AG04449 (cell line): ENCODE measurements around the gene GAB2.
"Not testable (repeated sequence)": the region's sequence is repeated elsewhere in the genome, so short reads cannot be mapped to it uniquely, and the experiment has no call there.

Source experiments
- CTCF ChIA-PET: fragments of 350-600 bp; formaldehyde crosslinking; extraction: SDS; loops from one replicate; lab custom pipeline; 2021; ENCODE audit warnings: antibody characterized with exemption; lab: Yijun Ruan, JAX
- POLR2A ChIA-PET: fragments of 400-600, 350-600 bp; formaldehyde crosslinking; extraction: SDS; loops from one replicate; lab custom pipeline; 2020; ENCODE audit warnings: antibody characterized with exemption, inconsistent platforms; lab: Yijun Ruan, JAX
- DNase-seq: peaks from one replicate; pipeline ENCODE4 v3.0.0-alpha.2; 2010; ENCODE audit warnings: low read depth, low spot score
- H3K4me3 ChIP-seq: 2 replicates; pipeline ENCODE4 v1.5.1; 2011; ENCODE audit warnings: low read depth, mild to moderate bottlenecking, control low read depth, low read length
- CTCF ChIP-seq: IDR thresholded peaks from one replicate; pipeline ENCODE4 v1.5.1; 2011; ENCODE audit warnings: mild to moderate bottlenecking, moderate library complexity, low read length, control low read depth, inconsistent platforms; ENCODE audit not compliant: insufficient read depth; ENCODE audit errors: missing control alignments

GAB2 gene

GRCh38 chr11:78244546-78245255, 172.9 kb downstream of the GAB2 start:
- no peak for DNase-seq
- POLR2A ChIA-PET, result interaction anchor here (0.6 kb wide), 1 partner anchor 57 kb away, joined by 3 read pairs; no protein-coding TSS in a partner anchor
- TF ChIP-seq CTCF, result no peak
- no peak overlapping the region for H3K4me3 ChIP-seq
- CTCF ChIA-PET, result no interaction called here

- no peak for DNase-seq
- CTCF ChIA-PET, result no interaction called here
- no peak for TF ChIP-seq CTCF
- POLR2A ChIA-PET, result interaction anchor here (0.6 kb wide), 1 partner anchor 56 kb away, joined by 3 read pairs; no protein-coding TSS in a partner anchor
- no peak overlapping the region for H3K4me3 ChIP-seq
Observed at GRCh38 chr11:78244080-78244479, 173.5 kb downstream of the GAB2 start.

GRCh38 chr11:78241475-78241874, 176.1 kb downstream of the GAB2 start:
- DNase-seq, result no peak
- CTCF ChIA-PET, result interaction anchor here (1.8 kb wide), 1 partner anchor 12 kb away, joined by 5 read pairs; no protein-coding TSS in a partner anchor
- POLR2A ChIA-PET, result no interaction called here
- no peak for TF ChIP-seq CTCF
- no peak overlapping the region for H3K4me3 ChIP-seq

- POLR2A ChIA-PET, result no interaction called here
- CTCF ChIA-PET, result interaction anchor here (1.8 kb wide), 1 partner anchor 11 kb away, joined by 5 read pairs; no protein-coding TSS in a partner anchor
- no peak for DNase-seq
- H3K4me3 ChIP-seq, result no peak overlapping the region
- no peak for TF ChIP-seq CTCF
Observed at GRCh38 chr11:78239781-78240180, 177.8 kb downstream of the GAB2 start.

GRCh38 chr11:78237293-78238046, 180.2 kb downstream of the GAB2 start:
- ChIA-PET POLR2A (no interaction called here), CTCF (interaction anchor here (1.1 kb wide), 1 partner anchor 9 kb away, joined by 6 read pairs; no protein-coding TSS in a partner anchor)
- DNase-seq, result no peak
- TF ChIP-seq CTCF, result no peak
- no peak overlapping the region for H3K4me3 ChIP-seq

GRCh38 chr11:78234006-78234405, 183.6 kb downstream of the GAB2 start:
- no peak overlapping the region for H3K4me3 ChIP-seq
- DNase-seq, result no peak
- ChIA-PET CTCF (interaction anchor here (1.0 to 1.3 kb wide), 2 partner anchors 14 to 331 kb away, joined by 3 to 4 read pairs; no protein-coding TSS in a partner anchor), POLR2A (no interaction called here)
- TF ChIP-seq CTCF, result no peak

GRCh38 chr11:78233046-78233445, 184.6 kb downstream of the GAB2 start:
- CTCF ChIA-PET, result interaction anchor here (2.1 kb wide), 1 partner anchor 331 kb away, joined by 9 read pairs; no protein-coding TSS in a partner anchor
- DNase-seq, H3K4me3 ChIP-seq, POLR2A ChIA-PET: not testable (repeated sequence)
